Measurements from ENCODE around the gene PTPN11.

DNA sequence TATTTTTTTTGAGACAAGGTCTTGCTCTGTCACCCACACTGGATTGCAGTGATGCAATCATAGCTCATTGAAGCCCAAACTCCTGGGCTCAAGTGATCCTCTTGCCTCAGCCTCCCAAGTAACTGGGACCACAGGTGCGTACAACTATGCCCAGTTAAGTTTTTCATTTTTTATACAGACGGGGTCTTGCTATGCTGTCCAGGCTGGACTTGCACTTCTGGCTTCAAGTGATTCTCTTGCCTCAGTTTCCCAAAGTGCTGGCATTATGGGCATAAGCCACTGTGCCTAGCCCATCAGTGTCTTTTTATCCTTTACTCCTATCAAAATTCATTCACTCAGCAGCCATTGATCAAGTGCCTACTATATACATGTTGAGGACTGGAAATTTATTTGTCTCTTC lies 9.0 kb downstream of the PTPN11 start:
- TF ChIP-seq POLR2A (IDR thresholded peaks at IDR 0.05), result no peak
- TF ChIP-seq, protein P1, sequence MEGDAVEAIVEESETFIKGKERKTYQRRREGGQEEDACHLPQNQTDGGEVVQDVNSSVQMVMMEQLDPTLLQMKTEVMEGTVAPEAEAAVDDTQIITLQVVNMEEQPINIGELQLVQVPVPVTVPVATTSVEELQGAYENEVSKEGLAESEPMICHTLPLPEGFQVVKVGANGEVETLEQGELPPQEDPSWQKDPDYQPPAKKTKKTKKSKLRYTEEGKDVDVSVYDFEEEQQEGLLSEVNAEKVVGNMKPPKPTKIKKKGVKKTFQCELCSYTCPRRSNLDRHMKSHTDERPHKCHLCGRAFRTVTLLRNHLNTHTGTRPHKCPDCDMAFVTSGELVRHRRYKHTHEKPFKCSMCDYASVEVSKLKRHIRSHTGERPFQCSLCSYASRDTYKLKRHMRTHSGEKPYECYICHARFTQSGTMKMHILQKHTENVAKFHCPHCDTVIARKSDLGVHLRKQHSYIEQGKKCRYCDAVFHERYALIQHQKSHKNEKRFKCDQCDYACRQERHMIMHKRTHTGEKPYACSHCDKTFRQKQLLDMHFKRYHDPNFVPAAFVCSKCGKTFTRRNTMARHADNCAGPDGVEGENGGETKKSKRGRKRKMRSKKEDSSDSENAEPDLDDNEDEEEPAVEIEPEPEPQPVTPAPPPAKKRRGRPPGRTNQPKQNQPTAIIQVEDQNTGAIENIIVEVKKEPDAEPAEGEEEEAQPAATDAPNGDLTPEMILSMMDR (IDR thresholded peaks at IDR 0.05), result no peak

All from esophagus squamous epithelium (tissue), 4 donors.